Measurements from ENCODE around the gene DGLUCY.
A peak's percentile ranks its signal among the peaks of the same experiment; 100 is the strongest.

Gene DGLUCY

GRCh38 chr14:91119556-91120311 is 5.9 kb downstream of the DGLUCY start:
- TF ChIP-seq CTCF (conservative IDR thresholded peaks at IDR 0.05), result no peak
- H3K27ac ChIP-seq, result no peak overlapping the region

- TF ChIP-seq CTCF (conservative IDR thresholded peaks at IDR 0.05), result no peak
- TF ChIP-seq ZFX (IDR thresholded peaks at IDR 0.05), result no peak
- H3K27ac ChIP-seq, result 0 out of 2 replicates have a peak overlapping the region, but pooled peaks have one; percentile 10
These were observed 9.3 kb downstream of the DGLUCY start for GRCh38 chr14:91123201-91123600.

- peak overlapping the region; percentile 11; the same call in 1 of the 2 replicates for H3K27ac ChIP-seq
These were observed 10.8 kb downstream of the DGLUCY start for GRCh38 chr14:91124406-91125270.

GRCh38 chr14:91125271-91125660 is 11.4 kb downstream of the DGLUCY start:
- no peak for TF ChIP-seq ZFX (IDR thresholded peaks at IDR 0.05)
- TF ChIP-seq CTCF (conservative IDR thresholded peaks at IDR 0.05), result no peak

GRCh38 chr14:91125801-91126200 is 11.9 kb downstream of the DGLUCY start:
- TF ChIP-seq ZFX (IDR thresholded peaks at IDR 0.05) (no peak), CTCF (conservative IDR thresholded peaks at IDR 0.05) (no peak)
- peak overlapping the region; percentile 11 for H3K27ac ChIP-seq

More at GRCh38 chr14:91125271-91125660, 11.4 kb downstream of the DGLUCY start:
- peak overlapping the region; percentile 11 for H3K27ac ChIP-seq

GRCh38 chr14:91126761-91127160 is 12.9 kb downstream of the DGLUCY start:
- no peak for TF ChIP-seq CTCF (conservative IDR thresholded peaks at IDR 0.05)
- TF ChIP-seq ZFX (IDR thresholded peaks at IDR 0.05), result no peak
- peak overlapping the region; percentile 5 for H3K27ac ChIP-seq

- peak overlapping the region; percentile 5; the same call in 1 of the 2 replicates for H3K27ac ChIP-seq
- TF ChIP-seq ZFX (IDR thresholded peaks at IDR 0.05) (no peak), CTCF (conservative IDR thresholded peaks at IDR 0.05) (no peak)
These were observed 13.5 kb downstream of the DGLUCY start for GRCh38 chr14:91127401-91127801.
